T-helper 1 cell treated with Interleukin-12 subunit alpha and Interleukin-12 subunit beta and Interleukin-4 antibody, amounts not matched to agents 30 μg/mL and 1 μg/mL, for 36 hours (primary cell): ENCODE data around the gene PECR.
A peak's percentile ranks its signal among the peaks of the same experiment; 100 is the strongest.

ENCODE experiments used
- H3K27ac Mint-ChIP-seq: one replicate; pipeline ENCODE4 v1.8.0; 2021; ENCODE audit warnings: mild to moderate bottlenecking, mixed read lengths
- H3K27me3 Mint-ChIP-seq: one replicate; pipeline ENCODE4 v1.8.0; 2021; ENCODE audit warnings: low read depth, mixed read lengths
- H3K36me3 Mint-ChIP-seq: one replicate; pipeline ENCODE4 v1.8.0; 2021; ENCODE audit warnings: low read depth, mixed read lengths
- H3K4me1 Mint-ChIP-seq: one replicate; pipeline ENCODE4 v1.8.0; 2021; ENCODE audit warnings: low read depth, mixed read lengths
- H3K4me3 Mint-ChIP-seq: one replicate; pipeline ENCODE4 v1.8.0; 2021; ENCODE audit warnings: mild to moderate bottlenecking, moderate library complexity, mixed read lengths
- H3K9me3 Mint-ChIP-seq: one replicate; pipeline ENCODE4 v1.8.0; 2021; ENCODE audit warnings: mixed read lengths

The PECR gene

DNA sequence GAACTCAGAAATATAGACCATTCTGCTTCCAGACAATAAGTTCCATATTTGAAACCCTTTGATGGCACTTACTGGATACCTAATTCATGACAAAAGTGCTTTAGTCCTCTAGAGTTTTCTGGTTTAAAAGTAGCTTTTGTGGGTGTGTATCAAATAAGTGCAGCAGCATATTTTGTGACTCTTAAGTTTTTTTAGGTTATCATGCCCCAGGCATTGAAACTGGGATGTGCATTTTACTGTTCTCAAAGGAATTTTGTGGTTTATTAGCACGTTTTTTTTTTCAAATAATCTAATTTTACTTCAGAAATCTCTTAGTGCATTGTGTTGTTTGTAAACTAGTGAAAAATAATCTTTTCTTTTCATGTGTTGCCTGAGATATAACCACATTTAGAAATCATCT lies 29.0 kb upstream of the PECR start:
- peak overlapping the region; percentile 99 for H3K27ac Mint-ChIP-seq
- peaks cover 3% of the 10 kb centered on the region for H3K27me3 Mint-ChIP-seq
- peaks cover 57% of the 10 kb centered on the region for H3K4me1 Mint-ChIP-seq
- H3K36me3 Mint-ChIP-seq = peaks cover 48% of the 10 kb centered on the region
- H3K9me3 Mint-ChIP-seq = no peaks in the 10 kb centered on the region
- H3K4me3 Mint-ChIP-seq = peak overlapping the region; percentile 100

DNA sequence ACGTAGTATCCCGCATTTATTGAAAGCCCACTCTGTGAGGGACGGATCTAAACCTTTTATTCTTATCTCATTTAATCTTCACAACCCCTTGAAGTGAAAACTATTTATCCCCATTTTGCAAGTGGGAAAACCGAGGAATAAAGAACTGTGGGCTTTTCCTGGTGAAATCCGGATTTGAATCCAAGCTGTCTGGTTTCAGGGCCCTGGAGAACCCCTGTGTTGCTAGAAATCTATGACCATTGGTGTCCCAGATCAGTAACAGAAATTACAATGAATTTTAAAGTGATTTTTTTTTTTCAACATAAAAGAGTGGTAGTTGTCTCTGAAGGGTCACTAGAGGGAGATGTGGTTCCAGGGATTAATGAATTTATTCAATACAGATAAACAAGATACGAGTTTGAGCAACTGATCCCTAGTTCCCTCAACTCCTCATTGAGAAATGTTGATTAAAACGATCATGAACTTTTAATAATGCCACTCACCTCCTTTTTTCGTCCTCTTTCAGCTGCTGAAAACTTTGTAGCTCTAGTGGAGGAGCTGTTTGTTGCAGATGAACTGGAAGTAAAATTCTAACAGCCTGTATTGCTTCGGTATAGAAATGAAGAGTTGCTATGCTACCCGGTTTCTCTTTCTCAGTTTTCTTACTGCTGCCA lies 28.5 kb upstream of the PECR start:
- H3K27ac Mint-ChIP-seq = peak overlapping the region; percentile 99
- H3K36me3 Mint-ChIP-seq = peaks cover 45% of the 10 kb centered on the region
- H3K4me1 Mint-ChIP-seq = peaks cover 54% of the 10 kb centered on the region
- no peaks in the 10 kb centered on the region for H3K9me3 Mint-ChIP-seq
- H3K4me3 Mint-ChIP-seq = peak overlapping the region; percentile 100
- H3K27me3 Mint-ChIP-seq = peaks cover 3% of the 10 kb centered on the region

DNA sequence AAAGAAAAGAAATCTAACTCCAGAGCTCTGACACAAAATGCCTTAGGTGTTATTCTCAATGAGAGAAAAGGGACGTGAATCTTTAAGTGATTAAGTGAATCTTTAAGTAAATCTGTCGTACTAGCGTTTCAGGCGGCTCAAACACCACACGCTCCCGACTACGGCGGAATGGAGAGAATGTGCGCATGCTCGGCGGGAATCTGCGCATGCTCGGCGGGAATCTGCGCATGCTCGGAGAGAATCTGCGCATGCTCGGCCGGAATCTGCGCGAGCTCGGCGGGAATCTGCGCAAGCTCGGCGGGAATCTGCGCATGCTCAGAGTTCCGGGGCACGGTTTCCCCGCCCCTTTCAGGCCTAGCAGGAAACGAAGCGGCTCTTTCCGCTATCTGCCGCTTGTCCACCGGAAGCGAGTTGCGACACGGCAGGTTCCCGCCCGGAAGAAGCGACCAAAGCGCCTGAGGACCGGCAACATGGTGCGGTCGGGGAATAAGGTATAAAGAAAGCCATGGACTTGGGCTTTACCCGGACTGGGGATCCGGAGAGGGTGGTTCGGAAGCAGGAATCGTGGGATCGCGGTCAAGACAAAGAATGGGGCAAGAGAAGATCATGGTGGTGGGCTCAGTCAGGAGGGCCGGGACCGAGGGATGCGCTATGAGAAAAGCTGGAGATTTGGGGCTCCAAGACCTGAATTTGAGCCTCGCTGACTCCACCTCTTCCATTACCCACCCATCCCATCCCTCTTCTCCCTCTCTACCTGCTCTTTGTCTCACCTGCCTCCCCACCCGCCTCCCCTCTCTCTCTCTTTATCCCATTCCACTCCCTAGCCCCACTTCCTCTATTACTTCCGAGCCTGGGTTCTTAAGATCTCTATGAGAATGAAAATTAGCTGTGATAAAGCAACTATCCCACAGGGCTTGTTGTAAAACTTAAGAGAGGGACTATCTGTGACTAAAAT lies 27.6 kb upstream of the PECR start, which contains the start of gene XRCC5:
Gene XRCC5 (plus strand): TSS at position 382 of the 955 bp plus-strand sequence. CDS start 89 bp downstream, at position 471.
- H3K9me3 Mint-ChIP-seq = no peaks in the 10 kb centered on the region
- H3K4me1 Mint-ChIP-seq = peaks cover 45% of the 10 kb centered on the region
- H3K27me3 Mint-ChIP-seq = peaks cover 3% of the 10 kb centered on the region
- H3K4me3 Mint-ChIP-seq = peak within 1 kb of the TSS; percentile 100
- H3K27ac Mint-ChIP-seq = peak within 1 kb of the TSS; percentile 99
- H3K36me3 Mint-ChIP-seq = peaks cover 36% of the 10 kb centered on the region

DNA sequence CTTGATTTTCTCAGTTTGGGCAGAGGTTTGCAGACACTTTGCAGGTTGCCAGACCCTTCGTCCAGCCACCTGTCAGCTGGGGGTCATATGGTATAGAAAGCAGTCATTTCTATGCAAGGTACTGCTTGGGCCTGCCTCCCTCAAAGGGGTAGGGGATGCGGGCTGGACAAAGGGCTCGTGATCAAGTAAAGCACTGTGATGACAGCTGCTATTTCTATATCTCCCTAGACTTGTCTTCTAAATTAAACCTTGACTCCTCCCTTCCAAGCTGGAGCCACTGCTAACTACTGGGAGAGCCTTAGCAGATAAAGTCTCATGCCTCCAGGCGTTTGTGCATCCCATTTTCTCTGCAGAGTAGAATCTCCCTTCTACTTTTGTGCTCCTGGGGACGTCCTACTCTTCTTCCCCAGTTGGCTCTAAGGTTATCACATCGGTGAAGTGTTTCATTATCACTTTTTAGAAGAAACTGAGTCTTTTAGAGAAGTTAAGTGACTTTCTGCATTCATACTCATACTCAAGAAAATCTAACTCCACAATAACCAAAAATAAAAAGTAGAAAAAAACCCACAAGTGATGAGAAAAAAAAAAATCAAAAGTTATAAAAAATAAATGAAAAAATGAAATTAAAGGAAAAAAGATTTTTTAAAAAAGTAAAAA lies 26.8 kb upstream of the PECR start:
- Mint-ChIP-seq H3K36me3 (peaks cover 30% of the 10 kb centered on the region), H3K27me3 (peaks cover 3% of the 10 kb centered on the region), H3K9me3 (no peaks in the 10 kb centered on the region), H3K4me1 (peaks cover 38% of the 10 kb centered on the region), H3K27ac (peak overlapping the region; percentile 99), H3K4me3 (peak overlapping the region; percentile 100)

DNA sequence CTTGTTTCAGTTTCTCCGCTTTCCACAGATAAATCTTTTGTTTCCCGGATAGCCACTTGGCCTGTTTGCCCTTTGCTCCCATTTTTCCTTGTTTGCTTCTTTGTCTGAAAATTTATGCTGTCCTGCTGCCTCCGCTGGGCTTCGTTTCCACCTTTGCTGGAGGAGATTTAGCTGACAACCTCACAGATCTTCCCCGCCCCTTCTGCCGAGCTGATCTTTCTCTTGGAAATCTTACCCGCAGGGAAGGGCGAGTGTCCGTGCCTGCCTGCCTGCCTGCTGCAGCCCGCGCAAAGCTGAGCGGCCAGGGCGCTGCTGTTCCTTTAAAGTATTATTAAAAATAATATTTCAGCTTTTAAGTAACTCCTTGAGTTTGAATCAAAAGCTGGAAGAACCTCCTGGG lies 26.2 kb upstream of the PECR start:
- no peak overlapping the region for H3K27ac Mint-ChIP-seq
- H3K9me3 Mint-ChIP-seq = no peaks in the 10 kb centered on the region
- H3K27me3 Mint-ChIP-seq = peaks cover 3% of the 10 kb centered on the region
- no peak overlapping the region for H3K4me3 Mint-ChIP-seq
- peaks cover 23% of the 10 kb centered on the region for H3K36me3 Mint-ChIP-seq
- H3K4me1 Mint-ChIP-seq = peaks cover 32% of the 10 kb centered on the region

DNA sequence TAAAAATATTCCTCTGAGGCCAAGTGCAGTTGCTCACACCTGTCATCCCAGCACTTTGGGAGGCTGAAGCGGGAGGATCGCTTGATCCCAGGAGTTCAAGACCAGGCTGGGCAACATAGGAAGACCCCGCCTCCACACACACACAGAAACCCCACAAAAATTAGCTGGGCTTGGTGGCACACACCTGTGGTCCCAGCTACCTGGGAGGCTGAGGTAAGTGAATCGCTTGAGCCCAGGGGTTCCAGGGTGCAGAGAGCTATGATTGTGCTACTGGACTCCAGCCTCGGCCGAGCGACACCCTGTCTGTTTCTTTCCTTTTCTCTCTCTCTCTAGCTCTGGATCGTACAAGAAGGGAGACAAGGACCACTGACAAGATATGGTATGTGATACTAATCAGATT lies 25.7 kb upstream of the PECR start:
- H3K27me3 Mint-ChIP-seq = peaks cover 3% of the 10 kb centered on the region
- H3K27ac Mint-ChIP-seq = no peak overlapping the region
- peaks cover 19% of the 10 kb centered on the region for H3K36me3 Mint-ChIP-seq
- H3K4me1 Mint-ChIP-seq = peaks cover 27% of the 10 kb centered on the region
- no peak overlapping the region for H3K4me3 Mint-ChIP-seq
- H3K9me3 Mint-ChIP-seq = no peaks in the 10 kb centered on the region

DNA sequence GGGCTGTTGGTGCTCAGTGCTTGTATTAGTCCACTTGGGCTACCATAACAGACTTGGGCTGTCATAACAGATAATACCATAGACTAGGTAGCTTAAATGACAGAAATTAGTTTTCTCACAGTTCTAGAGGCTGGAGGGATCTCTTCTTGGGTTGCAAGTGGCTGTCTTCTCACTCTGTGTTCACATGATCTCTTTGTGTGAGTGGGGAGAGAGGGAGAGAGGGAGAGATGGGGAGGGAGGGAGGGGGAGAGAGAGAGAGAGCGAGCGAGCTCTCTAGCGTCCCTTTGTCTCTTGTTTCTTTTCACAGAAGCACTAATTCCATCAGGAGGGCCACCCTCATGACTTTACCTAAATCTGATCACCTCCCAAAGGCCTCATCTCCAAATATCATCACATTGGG lies 23.1 kb upstream of the PECR start:
- Mint-ChIP-seq H3K27me3 (peaks cover 3% of the 10 kb centered on the region), H3K4me1 (peaks cover 8% of the 10 kb centered on the region), H3K4me3 (no peak overlapping the region), H3K36me3 (peaks cover 10% of the 10 kb centered on the region), H3K9me3 (no peaks in the 10 kb centered on the region), H3K27ac (no peak overlapping the region)

DNA sequence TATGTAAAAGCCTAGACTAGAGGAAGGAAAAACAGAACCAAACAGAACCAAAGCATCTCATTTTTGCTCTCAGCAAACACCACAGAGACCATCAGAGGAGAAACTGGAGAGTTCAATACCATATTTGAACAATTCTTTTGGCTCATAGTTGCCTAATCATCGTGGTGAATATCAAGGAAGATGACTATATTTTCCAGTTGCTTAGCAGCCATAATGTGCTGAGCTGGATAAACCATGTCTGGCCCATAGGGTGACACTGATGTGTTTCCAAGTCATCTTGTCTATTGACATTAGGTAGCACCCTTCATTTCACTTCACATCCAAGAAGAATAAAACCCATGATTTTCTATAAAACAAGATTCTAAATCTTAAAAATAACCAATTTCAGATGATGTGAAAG lies 21.6 kb upstream of the PECR start:
- H3K27me3 Mint-ChIP-seq = no peaks in the 10 kb centered on the region
- H3K36me3 Mint-ChIP-seq = peaks cover 6% of the 10 kb centered on the region
- H3K9me3 Mint-ChIP-seq = no peaks in the 10 kb centered on the region
- no peak overlapping the region for H3K27ac Mint-ChIP-seq
- no peak overlapping the region for H3K4me3 Mint-ChIP-seq
- no peaks in the 10 kb centered on the region for H3K4me1 Mint-ChIP-seq

DNA sequence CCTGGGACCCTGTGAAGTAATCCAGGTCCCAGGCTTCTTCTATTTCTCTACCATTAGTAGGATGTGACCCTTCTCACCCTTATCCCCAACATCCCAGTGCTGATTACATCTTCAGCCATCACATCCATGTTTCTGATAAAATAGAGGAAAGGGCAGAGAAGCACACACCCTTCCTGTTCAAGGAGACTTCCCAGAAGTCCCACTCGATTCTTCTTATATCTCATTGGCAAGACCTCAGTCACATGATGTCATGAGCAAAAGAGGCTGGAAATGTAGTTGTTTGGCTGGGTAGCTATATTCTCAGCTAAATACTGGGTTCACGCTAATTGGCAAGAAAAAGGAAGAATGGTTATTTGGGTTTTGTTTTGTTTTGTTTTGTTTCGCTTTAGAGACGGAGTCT lies 19.5 kb upstream of the PECR start:
- Mint-ChIP-seq H3K27ac (no peak overlapping the region), H3K27me3 (no peaks in the 10 kb centered on the region), H3K4me1 (no peaks in the 10 kb centered on the region), H3K9me3 (no peaks in the 10 kb centered on the region), H3K4me3 (no peak overlapping the region), H3K36me3 (peaks cover 6% of the 10 kb centered on the region)

DNA sequence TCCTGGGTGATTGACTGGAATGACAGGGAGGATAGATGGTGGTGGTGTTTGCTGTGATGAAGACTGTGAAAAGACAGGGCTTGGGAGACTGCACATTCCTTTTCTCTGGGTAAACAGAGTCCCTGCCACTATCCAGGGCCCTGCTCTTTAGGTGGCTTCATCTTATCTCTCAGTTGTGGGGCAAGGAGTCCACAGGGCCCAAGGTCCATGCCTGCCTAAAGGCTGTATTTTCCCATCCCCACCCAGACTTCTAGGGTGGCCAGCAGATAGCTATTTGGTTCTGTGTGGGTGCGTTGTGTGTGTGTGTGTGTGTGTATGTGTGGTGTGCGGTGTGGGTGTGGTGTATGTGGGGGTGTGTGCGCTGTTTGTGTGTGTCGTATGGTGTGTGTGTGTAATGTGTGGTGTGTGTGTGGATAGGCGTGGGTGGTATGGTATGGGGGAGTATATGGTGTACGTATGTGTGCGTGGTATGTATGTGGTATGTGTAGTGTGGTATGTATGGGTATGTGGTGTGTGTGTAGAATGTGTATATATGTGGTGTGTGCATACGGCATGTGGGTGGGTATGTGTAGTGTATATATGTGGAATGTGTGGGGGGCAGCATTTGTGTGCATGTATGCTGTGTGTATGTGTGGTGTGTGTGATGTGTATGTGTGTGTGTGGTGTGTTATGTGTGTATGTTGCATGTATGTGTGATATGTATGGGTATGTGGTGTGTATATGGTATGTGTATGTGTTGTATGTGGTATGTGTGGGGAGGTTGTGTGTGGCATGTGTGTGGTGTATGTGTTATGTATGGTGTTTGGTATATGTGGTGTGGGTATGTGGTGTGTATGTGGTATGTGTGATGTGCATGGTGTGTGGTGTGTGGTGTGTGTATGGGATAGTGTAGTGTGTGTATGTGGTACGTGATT lies 17.1 kb upstream of the PECR start:
- no peaks in the 10 kb centered on the region for H3K27me3 Mint-ChIP-seq
- no peak overlapping the region for H3K4me3 Mint-ChIP-seq
- H3K9me3 Mint-ChIP-seq = no peaks in the 10 kb centered on the region
- peaks cover 6% of the 10 kb centered on the region for H3K36me3 Mint-ChIP-seq
- no peak overlapping the region for H3K27ac Mint-ChIP-seq
- H3K4me1 Mint-ChIP-seq = no peaks in the 10 kb centered on the region

DNA sequence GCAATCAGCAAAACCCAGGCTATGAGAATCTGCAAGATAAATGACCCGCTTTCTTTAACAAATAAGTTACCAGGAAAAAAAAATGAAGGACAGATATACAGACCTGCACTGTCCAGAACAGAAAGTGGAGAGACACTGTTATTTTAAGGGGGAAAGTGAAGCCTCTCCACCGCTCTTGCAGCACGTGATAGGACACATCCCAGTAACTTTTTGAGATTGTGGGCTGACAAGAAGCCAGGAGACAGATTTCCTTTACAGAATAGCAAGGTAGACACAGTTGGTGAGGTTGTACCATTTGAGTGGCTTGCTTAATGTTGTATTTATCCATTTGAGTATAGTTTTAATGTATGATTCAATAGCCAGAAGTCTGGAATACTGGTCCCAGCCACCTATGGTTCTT lies 13.1 kb upstream of the PECR start:
- Mint-ChIP-seq H3K27ac (no peak overlapping the region), H3K36me3 (peaks cover 3% of the 10 kb centered on the region), H3K4me1 (peaks cover 10% of the 10 kb centered on the region), H3K27me3 (no peaks in the 10 kb centered on the region), H3K9me3 (peaks cover 4% of the 10 kb centered on the region), H3K4me3 (no peak overlapping the region)

DNA sequence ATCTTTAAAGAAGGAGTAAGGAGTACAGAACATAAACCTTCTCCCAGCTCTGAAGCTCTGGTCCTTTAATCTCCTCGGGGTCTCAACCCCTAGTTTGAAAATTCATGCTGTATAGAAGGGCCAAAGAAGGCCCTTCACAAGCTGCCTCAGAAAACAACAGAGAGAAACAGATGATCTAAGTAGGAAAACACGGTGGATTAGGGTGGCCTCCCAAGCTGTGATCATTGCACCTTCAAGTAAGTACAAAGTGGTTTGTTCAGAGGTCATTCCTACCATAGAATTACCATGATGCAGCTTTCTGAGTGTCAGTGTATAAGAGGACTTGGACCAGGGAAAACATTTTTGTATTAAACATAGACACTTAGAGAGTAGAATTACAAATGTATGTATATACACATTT lies 11.0 kb upstream of the PECR start:
- no peak overlapping the region for H3K4me3 Mint-ChIP-seq
- H3K27me3 Mint-ChIP-seq = no peaks in the 10 kb centered on the region
- peaks cover 5% of the 10 kb centered on the region for H3K9me3 Mint-ChIP-seq
- no peak overlapping the region for H3K27ac Mint-ChIP-seq
- peaks cover 4% of the 10 kb centered on the region for H3K36me3 Mint-ChIP-seq
- H3K4me1 Mint-ChIP-seq = peaks cover 11% of the 10 kb centered on the region

DNA sequence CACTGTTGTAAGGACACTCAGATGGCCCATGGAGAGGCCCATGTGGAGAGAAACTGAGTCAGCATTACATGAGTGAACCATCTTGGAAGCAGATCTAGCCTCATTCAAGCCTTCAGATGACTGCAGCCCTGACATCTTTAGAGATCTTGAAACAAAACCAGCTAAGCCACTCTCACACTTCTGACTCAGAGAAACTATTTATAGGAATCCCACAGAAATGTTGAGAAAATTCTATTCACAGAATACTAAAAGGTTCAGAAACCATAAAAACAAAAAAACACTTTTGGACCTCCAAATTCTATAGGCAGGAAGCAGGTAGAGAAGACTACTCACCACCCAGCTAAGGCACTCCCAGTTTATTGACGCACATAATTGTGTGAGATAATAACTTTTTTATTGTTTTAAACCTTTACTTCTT lies 8.8 kb upstream of the PECR start:
- Mint-ChIP-seq H3K27ac (peak overlapping the region; percentile 21), H3K4me1 (peaks cover 21% of the 10 kb centered on the region), H3K4me3 (no peak overlapping the region), H3K27me3 (no peaks in the 10 kb centered on the region), H3K36me3 (peaks cover 9% of the 10 kb centered on the region), H3K9me3 (peaks cover 5% of the 10 kb centered on the region)
